GM12891 (cell line): ENCODE data around the gene PDE4DIP.
"Not testable (repeated sequence)": the region's sequence is repeated elsewhere in the genome, so short reads cannot be mapped to it uniquely, and the experiment has no call there.

Experiments used
- DNase-seq: peaks from one replicate; pipeline ENCODE4 v3.0.0; 2011; ENCODE audit warnings: low spot score; ENCODE audit not compliant: insufficient read length
- FAIRE-seq: peaks from 2 replicates; lab custom pipeline; 2011; peaks lifted over from hg19 to GRCh38; lab: Jason Lieb, UNC

The PDE4DIP gene

DNA sequence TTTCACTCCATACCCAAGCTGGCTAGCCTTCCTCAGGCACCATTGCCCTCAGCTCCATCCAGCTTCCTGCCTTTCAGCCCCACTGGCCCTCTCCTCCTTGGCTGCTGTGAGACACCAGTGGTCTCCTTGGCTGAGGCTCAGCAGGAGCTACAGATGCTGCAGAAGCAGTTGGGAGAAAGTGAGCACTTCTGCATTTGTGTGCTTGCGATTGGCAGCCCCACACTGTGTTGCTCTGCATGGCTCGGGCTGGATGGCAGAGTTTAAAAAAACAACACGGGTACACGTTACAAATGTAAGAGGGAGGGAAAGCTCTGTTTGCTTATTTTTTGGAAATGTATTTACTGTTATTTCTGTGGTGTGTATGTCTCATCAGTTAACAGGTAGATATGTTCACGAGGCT is 168.4 kb downstream of the PDE4DIP start:
- peak; percentile 55 for FAIRE-seq
- DNase-seq: not testable (repeated sequence)

DNA sequence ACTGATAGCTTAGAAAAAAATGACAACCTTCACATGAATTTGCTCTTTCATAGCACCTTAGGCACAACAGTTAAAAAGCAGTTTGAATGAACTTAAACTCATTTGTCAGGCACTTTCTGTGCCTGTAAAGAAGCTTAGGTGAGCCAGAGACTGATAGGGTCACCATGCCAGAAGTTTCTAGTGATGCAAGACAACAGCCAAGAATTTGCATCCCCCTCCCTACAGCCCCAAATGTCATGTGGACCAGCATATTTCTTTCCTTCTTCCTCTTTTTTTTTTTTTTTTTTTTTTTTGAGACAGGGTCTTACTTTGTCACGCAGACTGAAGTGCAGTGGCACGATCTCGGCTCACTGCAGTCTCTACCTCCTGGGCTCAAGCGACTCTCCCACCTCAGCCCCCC is 169.3 kb downstream of the PDE4DIP start:
- FAIRE-seq, DNase-seq: not testable (repeated sequence)

DNA sequence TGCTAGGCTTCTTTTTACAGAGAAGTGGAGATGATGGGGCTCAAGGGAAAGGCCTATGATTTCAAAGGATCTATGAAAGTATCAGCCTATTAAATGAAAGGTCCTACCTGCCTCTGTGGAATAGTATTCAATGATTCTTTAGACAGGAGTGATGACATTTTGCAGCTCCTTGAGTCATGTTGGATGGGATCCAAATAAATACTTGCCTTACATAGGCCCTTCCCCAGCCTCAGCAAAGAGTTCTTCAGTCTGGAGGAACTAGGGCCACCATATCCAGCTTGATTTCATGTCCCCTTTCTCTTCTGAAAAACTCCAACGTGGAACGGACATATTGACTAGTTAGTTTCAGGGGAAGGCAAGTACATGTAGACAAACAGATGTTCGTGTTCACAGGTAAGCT is 171.3 kb downstream of the PDE4DIP start:
- FAIRE-seq, DNase-seq: not testable (repeated sequence)

DNA sequence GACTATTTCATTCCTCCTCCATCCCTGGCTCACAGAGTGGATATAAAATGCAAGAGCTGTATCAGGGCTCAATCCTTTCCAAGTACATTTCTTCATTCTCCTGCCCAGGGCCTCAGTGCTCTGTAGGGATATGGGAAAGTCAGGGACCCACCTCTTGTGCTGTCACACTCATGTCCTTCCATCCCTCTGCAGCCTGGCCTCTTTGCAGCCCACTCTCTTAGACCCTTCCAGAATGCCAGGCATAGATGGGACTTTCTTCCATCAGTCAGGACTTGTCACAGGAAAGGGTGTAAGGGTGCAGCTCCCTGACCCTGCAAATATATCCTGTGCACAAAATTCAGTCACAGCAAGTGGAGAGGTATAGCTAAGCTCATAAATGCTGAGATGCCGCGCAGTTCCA is 172.4 kb downstream of the PDE4DIP start:
- not testable (repeated sequence) for DNase-seq, FAIRE-seq

DNA sequence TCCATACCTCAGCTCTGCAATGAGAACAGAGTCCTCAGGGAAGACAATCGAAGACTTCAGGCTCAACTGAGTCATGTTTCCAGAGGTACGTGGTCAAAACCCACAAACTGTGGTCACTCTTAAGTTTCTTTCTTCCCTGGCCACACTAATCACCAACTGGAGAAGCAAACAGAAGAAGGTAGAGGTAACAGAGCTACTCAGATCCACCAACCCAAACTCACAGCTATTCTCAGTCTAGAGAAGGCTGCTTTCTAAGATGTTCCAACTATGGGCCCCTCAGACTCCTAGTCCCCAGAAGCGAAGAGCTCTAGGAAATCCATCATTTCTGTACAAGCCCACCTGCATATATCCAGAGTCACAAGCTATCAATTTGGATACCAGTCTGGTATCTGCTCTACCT is 174.3 kb downstream of the PDE4DIP start:
- DNase-seq, FAIRE-seq: not testable (repeated sequence)

DNA sequence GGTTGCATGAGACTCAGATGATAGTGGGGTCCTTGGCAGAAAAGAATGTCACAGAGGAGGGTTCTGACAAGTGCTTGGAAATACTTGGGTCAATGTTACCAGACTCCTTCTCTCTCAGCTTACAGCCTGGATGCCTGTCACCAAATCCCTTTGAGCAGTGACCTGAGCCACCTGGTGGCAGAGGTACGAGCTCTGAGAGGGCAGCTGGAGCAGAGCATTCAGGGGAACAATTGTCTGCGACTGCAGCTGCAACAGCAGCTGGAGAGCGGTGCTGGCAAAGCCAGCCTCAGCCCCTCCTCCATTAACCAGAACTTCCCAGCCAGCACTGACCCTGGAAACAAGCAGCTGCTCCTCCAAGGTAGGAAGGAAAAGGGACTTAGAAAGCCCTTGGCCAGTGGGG is 180.1 kb downstream of the PDE4DIP start:
- not testable (repeated sequence) for FAIRE-seq

DNA sequence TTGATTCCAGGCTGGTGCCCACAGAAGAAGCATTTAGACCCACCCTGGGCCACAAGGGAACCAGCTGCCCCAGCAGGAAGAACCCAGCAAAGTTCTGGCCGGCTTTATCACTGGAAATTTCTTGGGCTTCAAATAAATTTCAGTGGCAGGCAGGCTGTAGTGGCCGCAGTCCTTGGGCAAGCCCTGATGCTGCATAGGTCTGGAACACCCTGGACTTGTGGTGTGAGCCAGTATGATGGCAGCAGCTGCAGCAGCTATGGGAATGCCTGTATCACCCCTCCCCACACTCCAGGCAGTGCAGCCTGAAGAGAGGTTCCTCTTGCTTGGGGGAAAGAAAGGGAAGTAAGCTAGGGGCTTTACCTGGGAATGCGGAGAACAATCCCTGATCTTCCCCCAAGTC is 189.7 kb downstream of the PDE4DIP start:
- FAIRE-seq, DNase-seq: not testable (repeated sequence)

More for the DNA sequence above, 180.1 kb downstream of the PDE4DIP start:
- not testable (repeated sequence) for DNase-seq

DNA sequence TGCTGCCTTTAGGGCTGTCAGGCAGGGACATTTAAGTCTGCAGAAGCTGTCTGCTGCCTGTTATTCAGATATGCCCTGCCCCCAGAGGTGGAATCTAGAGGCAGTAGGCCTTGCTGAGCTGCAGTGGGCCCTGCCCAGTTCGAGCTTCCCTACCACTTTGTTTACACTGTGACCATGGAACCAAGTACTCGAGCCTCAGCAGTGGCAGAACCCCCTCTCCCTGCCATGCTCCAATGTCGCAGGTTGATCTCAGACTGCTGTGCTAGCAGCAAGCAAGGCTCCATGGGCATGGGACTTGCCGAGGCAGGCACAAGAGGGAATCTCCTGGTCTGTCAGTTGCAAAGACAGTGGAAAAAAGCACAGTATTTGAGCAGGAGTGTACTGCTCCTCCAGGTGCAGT is 198.8 kb downstream of the PDE4DIP start:
- FAIRE-seq: not testable (repeated sequence)

DNA sequence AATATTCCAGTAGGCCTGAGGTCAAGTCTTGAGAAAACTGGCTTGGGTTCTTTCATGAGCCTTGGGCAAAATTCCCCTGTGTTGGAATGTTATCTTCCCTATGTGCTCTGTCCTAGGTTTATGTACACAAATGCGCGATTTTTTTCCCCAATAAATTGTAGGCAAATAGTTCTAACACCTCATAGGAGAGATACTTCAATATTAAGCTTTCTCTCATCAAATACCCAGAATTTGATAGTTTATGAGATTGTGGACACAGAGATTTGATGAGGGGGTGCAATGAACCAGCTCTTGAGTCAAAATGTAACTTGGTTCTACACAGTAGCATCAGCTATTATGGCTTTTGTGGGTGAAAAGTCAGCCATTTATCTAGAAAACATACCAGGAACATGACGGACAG is 220.4 kb downstream of the PDE4DIP start:
- DNase-seq, FAIRE-seq: not testable (repeated sequence)

More for the DNA sequence above, 198.8 kb downstream of the PDE4DIP start:
- DNase-seq: not testable (repeated sequence)

DNA sequence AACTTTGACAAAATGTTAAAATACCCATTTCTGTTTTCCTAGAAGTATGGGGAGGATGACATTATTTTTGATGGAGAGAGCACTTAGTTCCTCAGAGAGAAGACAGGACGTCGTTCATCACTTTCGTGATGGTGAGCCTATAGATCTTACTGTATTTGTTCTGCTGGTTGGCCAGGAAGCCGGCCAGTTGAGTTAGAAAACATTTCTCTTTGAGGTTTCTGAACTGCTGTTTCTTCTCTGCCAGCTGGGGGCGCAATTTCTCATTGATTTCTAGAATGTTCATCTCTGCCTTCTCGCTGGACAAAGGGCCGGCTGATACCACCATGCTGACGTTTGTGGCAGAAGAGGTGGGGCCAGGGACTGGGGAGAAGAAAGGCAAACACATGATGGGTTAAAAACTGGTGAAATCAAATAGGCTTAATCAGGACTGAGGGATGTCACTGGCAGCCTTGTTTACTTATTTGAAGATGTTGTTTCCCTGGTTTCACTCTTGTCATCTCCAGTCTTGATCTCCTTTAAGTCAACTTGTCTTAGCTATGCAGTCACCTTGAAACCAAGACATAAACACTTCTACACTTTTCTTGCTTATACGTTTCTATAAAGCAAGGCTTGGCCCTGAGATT is 231.4 kb downstream of the PDE4DIP start:
- FAIRE-seq, DNase-seq: not testable (repeated sequence)
